CD4-positive, alpha-beta memory T cell (primary cell): ENCODE measurements around the gene ACVR1. TPM values are rescaled to one million over a fixed set of nuclear protein-coding genes. Genes with fewer than 3 reads are reported as not detected.
A peak's percentile ranks its signal among the peaks of the same experiment; 100 is the strongest.

Source experiments
- CTCF ChIA-PET: fragments of 350-600 bp; sonication (Branson Sonifier 250); formaldehyde crosslinking; loops from one replicate; lab custom pipeline; 2021; ENCODE audit warnings: inconsistent platforms; ENCODE audit not compliant: partially characterized antibody; lab: Charles Lee
- POLR2A ChIA-PET: fragments of 350-600 bp; sonication (Branson Sonifier 250); formaldehyde crosslinking; loops from one replicate; lab custom pipeline; 2021; ENCODE audit not compliant: partially characterized antibody; lab: Charles Lee
- DNase-seq, 5 donors: peaks; one replicate each; pipeline versions ENCODE4 v3.0.0 to v3.0.0-alpha.2; 2020 to 2022; ENCODE audit warnings: mixed read lengths in 1 of 5
- H3K27ac ChIP-seq: one replicate; pipeline ENCODE4 v1.7.0; 2013; ENCODE audit warnings: low read depth, low read length
- H3K27me3 ChIP-seq: 2 replicates; pipeline ENCODE4 v1.7.0; 2013; ENCODE audit warnings: mild to moderate bottlenecking, low read length, moderate library complexity; ENCODE audit not compliant: insufficient read depth
- H3K36me3 ChIP-seq: 2 replicates; pipeline ENCODE4 v1.7.0; 2013; ENCODE audit warnings: mild to moderate bottlenecking, low read length, moderate library complexity; ENCODE audit not compliant: insufficient read depth
- H3K4me1 ChIP-seq: 2 replicates; pipeline ENCODE4 v1.7.0; 2013; ENCODE audit warnings: mild to moderate bottlenecking, low read length, moderate library complexity; ENCODE audit not compliant: insufficient read depth
- H3K4me3 ChIP-seq, 2 donors: one replicate each; pipeline ENCODE4 v1.7.0; 2013; ENCODE audit warnings: low read length in 2 of 2, mild to moderate bottlenecking in 1 of 2
- H3K9me3 ChIP-seq, 2 donors: one replicate each; pipeline ENCODE4 v1.7.0; 2013; ENCODE audit warnings: low read length in 2 of 2, control low read depth in 1 of 2; ENCODE audit not compliant: control insufficient read depth in 1 of 2
- H3K27ac Mint-ChIP-seq, 7 donors: one replicate each; pipeline ENCODE4 v1.8.0; 2020 to 2021; ENCODE audit warnings: mixed read lengths in 7 of 7, mild to moderate bottlenecking in 6 of 7, inconsistent platforms in 3 of 7, moderate library complexity in 3 of 7
- H3K27me3 Mint-ChIP-seq, 2 donors: one replicate each; pipeline ENCODE4 v1.8.0; 2020 to 2021; ENCODE audit warnings: mixed read lengths in 2 of 2
- H3K36me3 Mint-ChIP-seq, 2 donors: one replicate each; pipeline ENCODE4 v1.8.0; 2020 to 2021; ENCODE audit warnings: mixed read lengths in 2 of 2, inconsistent platforms in 1 of 2, mild to moderate bottlenecking in 1 of 2
- H3K4me1 Mint-ChIP-seq, 4 donors: one replicate each; pipeline ENCODE4 v1.8.0; 2020 to 2021; ENCODE audit warnings: mixed read lengths in 4 of 4, mild to moderate bottlenecking in 1 of 4
- H3K4me3 Mint-ChIP-seq, 8 donors: one replicate each; pipeline ENCODE4 v1.8.0; 2020 to 2021; ENCODE audit warnings: mixed read lengths in 8 of 8, mild to moderate bottlenecking in 7 of 8, moderate library complexity in 6 of 8, inconsistent platforms in 3 of 8
- H3K9me3 Mint-ChIP-seq, 8 donors: one replicate each; pipeline ENCODE4 v1.8.0; 2020 to 2021; ENCODE audit warnings: mixed read lengths in 8 of 8, mild to moderate bottlenecking in 5 of 8, inconsistent platforms in 3 of 8, moderate library complexity in 1 of 8
- intact Hi-C: fragments of 100-400 bp; cut with micrococcal nuclease; formaldehyde crosslinking; loops from one replicate; pipeline ENCODE4 v1.15.1; 2023
- polyA plus RNA-seq, 2 donors: library from polyadenylated mRNA; unstranded; fragments of 300-500 nt; fragmentation: Illumina TruSeq; gene quantifications; one replicate each; pipeline ENCODE4 v1.2.3, GENCODE V29; 2021
- total RNA-seq, 2 experiments: library from RNA; stranded (reverse); gene quantifications; one replicate each; pipeline ENCODE4 v1.2.3, GENCODE V29; 2021

Gene ACVR1
- total and polyA plus RNA-seq, 4 experiments from 2014 or later, result 16.1 to 31.9 (median 25.1) TPM

DNA sequence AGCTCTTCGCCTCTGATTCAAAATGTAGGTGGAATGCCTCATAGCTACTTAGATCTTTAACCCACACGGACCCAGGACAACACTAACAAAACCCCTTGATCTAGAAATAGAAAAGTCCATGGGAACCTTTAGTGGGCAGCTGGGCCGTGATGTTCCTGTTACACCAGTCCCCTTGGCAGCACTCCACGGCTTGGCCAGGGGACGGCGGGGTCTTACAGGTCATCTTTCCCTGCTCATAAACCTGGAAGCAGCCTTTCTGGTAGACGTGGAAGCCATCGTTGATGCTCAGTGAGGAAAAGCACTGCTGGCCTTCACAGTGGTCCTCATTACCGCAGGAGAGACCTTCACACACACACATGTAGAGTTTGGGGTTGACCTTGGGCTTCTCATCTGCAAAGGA, 95.9 kb downstream of the ACVR1 start:
- H3K4me1 ChIP-seq, result peaks cover 20% of the 10 kb centered on the region
- DNase-seq, result no peak
- Mint-ChIP-seq H3K9me3 (peaks cover 0 to 2% (median 0%) of the 10 kb centered on the region in 8 donors), H3K36me3 (peaks cover 35 to 45% of the 10 kb centered on the region in 2 donors), H3K4me1 (peaks cover 24 to 40% (median 27%) of the 10 kb centered on the region in 4 donors), H3K27me3 (no peaks in the 10 kb centered on the region), H3K27ac (peak overlapping the region in 2 of 7 donors; percentile 42 to 80), H3K4me3 (peak overlapping the region in 1 of 8 donors; percentile 36)
- H3K27ac ChIP-seq, result no peak overlapping the region
- no peak overlapping the region for H3K4me3 ChIP-seq
- peaks cover 25% of the 10 kb centered on the region for H3K36me3 ChIP-seq
- no peaks in the 10 kb centered on the region for H3K9me3 ChIP-seq
- ChIA-PET POLR2A (interaction anchor here (1.4 to 1.5 kb wide), 2 partner anchors 96 to 118 kb away, joined by 3 to 4 read pairs; partner anchors contain the start of gene ACVR1), CTCF (interaction anchor here (1.1 to 4.2 kb wide), 5 partner anchors 228 to 478 kb away, joined by 3 to 23 read pairs (median 9); no protein-coding TSS in a partner anchor)
- intact Hi-C loops, result loop anchor here (5.0 kb wide), 1 partner anchor 97 kb away; the partner anchor contains the start of gene ACVR1
- no peaks in the 10 kb centered on the region for H3K27me3 ChIP-seq

DNA sequence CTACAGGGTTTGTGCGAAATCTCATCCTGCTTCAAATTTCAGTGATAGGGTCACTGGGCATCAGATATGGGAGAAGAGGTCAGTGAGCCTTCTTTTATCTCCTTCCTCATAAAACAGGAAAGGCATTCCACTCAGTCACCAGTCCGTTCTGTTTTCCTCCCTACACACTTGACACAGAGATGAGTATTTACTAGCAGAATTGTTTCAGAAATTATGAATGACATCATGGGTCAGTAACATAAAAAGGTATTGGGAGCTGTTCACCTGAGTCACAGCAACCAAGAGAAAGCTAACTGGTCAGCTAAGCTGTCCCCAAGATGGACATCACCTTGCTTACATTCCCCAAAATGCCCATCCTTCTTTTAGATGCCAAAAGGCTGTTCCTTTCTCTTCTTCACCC, 96.3 kb downstream of the ACVR1 start:
- ChIA-PET CTCF (interaction anchor here (1.1 to 4.2 kb wide), 5 partner anchors 229 to 477 kb away, joined by 3 to 23 read pairs (median 9); no protein-coding TSS in a partner anchor), POLR2A (interaction anchor here (1.5 kb wide), 1 partner anchor 119 kb away, joined by 4 read pairs; no protein-coding TSS in a partner anchor)
- H3K36me3 ChIP-seq, result peaks cover 25% of the 10 kb centered on the region
- DNase-seq, result no peak
- Mint-ChIP-seq H3K9me3 (peaks cover 0 to 2% (median 0%) of the 10 kb centered on the region in 8 donors), H3K4me1 (peaks cover 22 to 36% (median 24%) of the 10 kb centered on the region in 4 donors), H3K27me3 (no peaks in the 10 kb centered on the region), H3K27ac (peak overlapping the region in 1 of 7 donors; percentile 80), H3K36me3 (peaks cover 39 to 49% of the 10 kb centered on the region in 2 donors), H3K4me3 (no peak overlapping the region)
- no peaks in the 10 kb centered on the region for H3K9me3 ChIP-seq
- intact Hi-C loops, result loop anchor here (5.0 to 10.0 kb wide), 2 partner anchors 98 to 285 kb away; partner anchors contain the start of gene ACVR1
- H3K4me3 ChIP-seq, result no peak overlapping the region
- no peaks in the 10 kb centered on the region for H3K27me3 ChIP-seq
- H3K4me1 ChIP-seq, result peaks cover 16% of the 10 kb centered on the region
- no peak overlapping the region for H3K27ac ChIP-seq

DNA sequence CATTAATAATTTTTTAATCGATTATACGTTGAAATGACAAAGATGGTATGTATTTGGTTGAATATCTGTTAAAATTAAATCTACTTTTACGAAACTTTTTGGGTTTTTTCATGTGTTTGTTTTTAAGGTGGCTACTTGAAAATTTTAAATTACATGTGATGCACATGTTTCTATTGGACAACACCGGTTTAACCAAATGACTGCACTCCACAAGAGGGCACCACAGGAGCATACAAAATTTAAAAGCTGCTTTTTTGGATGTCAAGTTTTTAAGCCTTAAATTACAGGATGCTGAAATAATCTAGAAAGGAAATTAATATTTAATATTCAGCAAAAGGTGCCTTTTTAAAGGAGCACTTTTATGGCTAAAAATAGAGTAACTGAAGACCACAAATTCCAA, 98.7 kb downstream of the ACVR1 start:
- H3K36me3 Mint-ChIP-seq, result peaks cover 55 to 64% of the 10 kb centered on the region in 2 donors
- Histone ChIP-seq H3K9me3 (no peaks in the 10 kb centered on the region), H3K4me1 (no peaks in the 10 kb centered on the region), H3K4me3 (no peak overlapping the region), H3K27me3 (no peaks in the 10 kb centered on the region), H3K27ac (no peak overlapping the region), H3K36me3 (peaks cover 25% of the 10 kb centered on the region)
- ChIA-PET POLR2A (no interaction called here), CTCF (interaction anchor here (1.3 to 2.3 kb wide), 4 partner anchors 10 to 247 kb away, joined by 3 to 12 read pairs (median 4); no protein-coding TSS in a partner anchor)
- H3K4me1 Mint-ChIP-seq, result peaks cover 8 to 13% (median 8%) of the 10 kb centered on the region in 4 donors
- H3K4me3 Mint-ChIP-seq, result no peak overlapping the region
- no peak overlapping the region for H3K27ac Mint-ChIP-seq
- DNase-seq, result peak in 4 of 5 donors; percentile 35 to 49 (median 37)
- intact Hi-C loops, result loop anchor here (1.0 to 10.0 kb wide), 3 partner anchors 123 to 283 kb away; no protein-coding TSS in a partner anchor
- peaks cover 0 to 1% (median 0%) of the 10 kb centered on the region in 8 donors for H3K9me3 Mint-ChIP-seq
- no peaks in the 10 kb centered on the region for H3K27me3 Mint-ChIP-seq

DNA sequence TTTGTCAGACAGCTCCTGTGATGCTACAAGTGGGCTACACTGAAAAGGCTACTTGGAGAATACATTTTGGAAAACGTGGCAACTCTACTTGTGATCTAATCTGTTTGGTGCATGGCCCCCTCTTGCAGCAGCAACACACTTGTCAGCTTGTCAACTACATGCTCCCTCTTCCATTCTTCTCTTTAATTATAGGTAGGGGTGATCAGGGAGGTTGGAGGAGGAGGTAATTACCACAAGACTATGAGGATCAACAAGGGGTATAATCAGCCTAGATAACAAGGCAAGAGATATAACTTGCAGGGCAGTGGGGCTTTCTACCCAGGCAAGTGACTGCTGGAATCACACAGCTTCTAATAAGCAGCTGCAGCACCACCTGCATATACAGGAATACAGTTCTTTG, 104.9 kb downstream of the ACVR1 start:
- Histone ChIP-seq H3K36me3 (peaks cover 16% of the 10 kb centered on the region), H3K27me3 (no peaks in the 10 kb centered on the region), H3K4me1 (no peaks in the 10 kb centered on the region), H3K4me3 (no peak overlapping the region), H3K27ac (no peak overlapping the region), H3K9me3 (no peaks in the 10 kb centered on the region)
- peaks cover 72 to 83% of the 10 kb centered on the region in 2 donors for H3K36me3 Mint-ChIP-seq
- H3K4me3 Mint-ChIP-seq, result no peak overlapping the region
- peak overlapping the region in 2 of 7 donors; percentile 54 to 69 for H3K27ac Mint-ChIP-seq
- H3K9me3 Mint-ChIP-seq, result no peaks in the 10 kb centered on the region
- intact Hi-C loops, result loop anchor here (10.0 kb wide), 1 partner anchor 276 kb away; no protein-coding TSS in a partner anchor
- ChIA-PET POLR2A (no interaction called here), CTCF (interaction anchor here (0.9 kb wide), 1 partner anchor 469 kb away, joined by 4 read pairs; no protein-coding TSS in a partner anchor)
- no peaks in the 10 kb centered on the region for H3K4me1 Mint-ChIP-seq
- no peaks in the 10 kb centered on the region for H3K27me3 Mint-ChIP-seq
- no peak for DNase-seq

DNA sequence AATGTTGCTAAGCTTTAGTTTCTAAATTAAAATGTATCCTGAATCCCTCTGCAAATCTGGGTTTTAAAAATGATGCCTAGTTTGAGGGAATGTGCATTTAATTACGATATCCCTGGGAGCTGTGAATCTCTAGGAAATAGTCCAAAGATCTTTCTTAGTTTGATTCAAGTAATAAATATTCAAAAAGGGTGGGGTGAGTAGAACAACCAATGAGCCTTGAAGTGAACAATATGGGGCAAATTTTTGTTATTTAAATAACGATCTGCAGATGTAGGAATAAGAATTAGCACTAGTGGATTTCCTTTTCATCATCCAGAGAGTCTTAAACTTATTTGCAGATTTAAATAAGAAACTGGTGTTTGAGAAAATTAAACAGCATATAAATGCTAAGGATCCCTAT, 106.3 kb downstream of the ACVR1 start:
- H3K4me3 Mint-ChIP-seq, result no peak overlapping the region
- ChIA-PET POLR2A (no interaction called here), CTCF (no interaction called here)
- DNase-seq, result no peak
- no peaks in the 10 kb centered on the region for H3K9me3 Mint-ChIP-seq
- H3K27me3 Mint-ChIP-seq, result no peaks in the 10 kb centered on the region
- no peaks in the 10 kb centered on the region for H3K4me1 Mint-ChIP-seq
- Histone ChIP-seq H3K27ac (no peak overlapping the region), H3K4me3 (no peak overlapping the region), H3K4me1 (no peaks in the 10 kb centered on the region), H3K27me3 (no peaks in the 10 kb centered on the region), H3K36me3 (peaks cover 25% of the 10 kb centered on the region), H3K9me3 (no peaks in the 10 kb centered on the region)
- H3K27ac Mint-ChIP-seq, result peak overlapping the region in 1 of 7 donors; percentile 37
- intact Hi-C loops, result loop anchor here (10.0 kb wide), 1 partner anchor 275 kb away; no protein-coding TSS in a partner anchor
- H3K36me3 Mint-ChIP-seq, result peaks cover 74 to 81% of the 10 kb centered on the region in 2 donors

GRCh38 chr2:157764386-157764785, 111.7 kb downstream of the ACVR1 start:
- Mint-ChIP-seq H3K9me3 (peaks cover 0 to 5% (median 0%) of the 10 kb centered on the region in 8 donors), H3K36me3 (peaks cover 71 to 73% of the 10 kb centered on the region in 2 donors), H3K4me3 (no peak overlapping the region), H3K4me1 (peaks cover 0 to 3% (median under 1%) of the 10 kb centered on the region in 4 donors), H3K27ac (no peak overlapping the region), H3K27me3 (no peaks in the 10 kb centered on the region)
- H3K27ac ChIP-seq, result no peak overlapping the region
- no peaks in the 10 kb centered on the region for H3K9me3 ChIP-seq
- H3K4me3 ChIP-seq, result no peak overlapping the region
- no peak for DNase-seq
- CTCF ChIA-PET, result interaction anchor here (1.1 kb wide), 1 partner anchor 260 kb away, joined by 3 read pairs; no protein-coding TSS in a partner anchor
- intact Hi-C loops, result no loop called here
- peaks cover 23% of the 10 kb centered on the region for H3K36me3 ChIP-seq
- no peaks in the 10 kb centered on the region for H3K4me1 ChIP-seq
- POLR2A ChIA-PET, result no interaction called here
- no peaks in the 10 kb centered on the region for H3K27me3 ChIP-seq

DNA sequence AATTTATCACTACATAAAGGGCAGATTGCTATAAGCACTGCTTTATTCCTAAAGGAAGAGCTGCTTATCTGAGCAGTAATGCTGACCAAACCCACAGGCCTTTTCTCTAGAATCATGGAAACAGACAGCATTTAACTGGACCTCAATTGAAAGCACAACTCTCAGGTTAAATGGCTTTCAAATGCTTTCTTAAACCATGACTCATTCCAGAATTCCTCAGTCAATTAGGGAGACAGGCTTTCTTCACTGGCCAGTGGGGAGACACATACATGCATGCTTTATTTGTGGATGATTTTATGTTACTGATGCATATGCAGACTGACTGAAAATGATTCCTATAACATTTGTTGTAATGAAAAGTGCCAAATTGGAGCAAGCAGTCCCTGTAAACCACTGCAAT, 114.6 kb downstream of the ACVR1 start:
- intact Hi-C loops, result no loop called here
- no peaks in the 10 kb centered on the region for H3K27me3 Mint-ChIP-seq
- H3K4me1 ChIP-seq, result no peaks in the 10 kb centered on the region
- H3K27ac ChIP-seq, result no peak overlapping the region
- ChIA-PET POLR2A (no interaction called here), CTCF (interaction anchor here (1.2 kb wide), 1 partner anchor 461 kb away, joined by 3 read pairs; no protein-coding TSS in a partner anchor)
- no peak overlapping the region for H3K4me3 Mint-ChIP-seq
- H3K4me3 ChIP-seq, result no peak overlapping the region
- H3K9me3 ChIP-seq, result peaks cover 0 to 5% of the 10 kb centered on the region in 2 donors
- no peaks in the 10 kb centered on the region for H3K27me3 ChIP-seq
- H3K4me1 Mint-ChIP-seq, result peaks cover 0 to 5% (median under 1%) of the 10 kb centered on the region in 4 donors
- DNase-seq, result no peak
- peaks cover 1 to 25% (median 15%) of the 10 kb centered on the region in 8 donors for H3K9me3 Mint-ChIP-seq
- peaks cover 75 to 81% of the 10 kb centered on the region in 2 donors for H3K36me3 Mint-ChIP-seq
- no peak overlapping the region for H3K27ac Mint-ChIP-seq
- peaks cover 26% of the 10 kb centered on the region for H3K36me3 ChIP-seq
